HFFc6 (cell line): ENCODE results near the gene BORCS5. TPM values are rescaled to one million over a fixed set of nuclear protein-coding genes. Genes with fewer than 3 reads are reported as not detected.
A peak's percentile ranks its signal among the peaks of the same experiment; 100 is the strongest.
"Not testable (repeated sequence)": the region's sequence is repeated elsewhere in the genome, so short reads cannot be mapped to it uniquely, and the experiment has no call there.

Experiments used
- DNase-seq: peaks from one replicate; pipeline ENCODE4 v3.0.0-alpha.2; 2018
- H3K27ac Mint-ChIP-seq: 2 replicates; pipeline ENCODE4 v1.8.0; 2020; ENCODE audit warnings: mild to moderate bottlenecking, mixed read lengths
- H3K27me3 Mint-ChIP-seq: 2 replicates; pipeline ENCODE4 v1.8.0; 2021; ENCODE audit warnings: mild to moderate bottlenecking, moderate library complexity, mixed read lengths; ENCODE audit not compliant: insufficient read depth
- H3K36me3 Mint-ChIP-seq: 2 replicates; pipeline ENCODE4 v1.8.0; 2021; ENCODE audit warnings: low read depth, mixed read lengths
- H3K4me1 Mint-ChIP-seq: 2 replicates; pipeline ENCODE4 v1.8.0; 2020; ENCODE audit warnings: low read depth, mixed read lengths
- H3K4me3 Mint-ChIP-seq: 2 replicates; pipeline ENCODE4 v1.8.0; 2020; ENCODE audit warnings: mild to moderate bottlenecking, moderate library complexity, mixed read lengths
- H3K9me3 Mint-ChIP-seq: 2 replicates; pipeline ENCODE4 v1.8.0; 2020; ENCODE audit warnings: mild to moderate bottlenecking, mixed read lengths
- long read RNA-seq: library from polyadenylated mRNA; unstranded; transcript quantifications from one replicate; pipeline ENCODE4 v2.0.0, GENCODE V29; 2019
- total RNA-seq, 6 experiments: library from RNA; stranded (reverse); fragmentation: NEBNext Ultra II Directional; extraction: Animal tissue kit (Norgen Biotek cat#: 25700); gene quantifications; 2 replicates in 1 of 6; 3 replicates in 5 of 6; pipeline ENCODE4 v1.2.3, GENCODE V29; 2021
- TF ChIP-seq, protein P1 (sequence below): fragments of 200-600 bp; sonication (generic); IDR thresholded peaks from 2 replicates; pipeline ENCODE4 v1.5.0; 2021; ENCODE audit warnings: antibody characterized with exemption, mild to moderate bottlenecking

The BORCS5 gene
- total RNA-seq: 10 to 100 TPM in 4 of 6 experiments, 1 to 10 TPM in 2; 8.7 to 13.9 (median 10.6) TPM
- long read RNA-seq, full-length matches to known transcripts: 6 of 6 reads
- long read RNA-seq, partial matches to known transcripts: 0 of 6 reads
- long read RNA-seq, other reads (novel, unspliced or antisense): 0 of 6 reads

DNA sequence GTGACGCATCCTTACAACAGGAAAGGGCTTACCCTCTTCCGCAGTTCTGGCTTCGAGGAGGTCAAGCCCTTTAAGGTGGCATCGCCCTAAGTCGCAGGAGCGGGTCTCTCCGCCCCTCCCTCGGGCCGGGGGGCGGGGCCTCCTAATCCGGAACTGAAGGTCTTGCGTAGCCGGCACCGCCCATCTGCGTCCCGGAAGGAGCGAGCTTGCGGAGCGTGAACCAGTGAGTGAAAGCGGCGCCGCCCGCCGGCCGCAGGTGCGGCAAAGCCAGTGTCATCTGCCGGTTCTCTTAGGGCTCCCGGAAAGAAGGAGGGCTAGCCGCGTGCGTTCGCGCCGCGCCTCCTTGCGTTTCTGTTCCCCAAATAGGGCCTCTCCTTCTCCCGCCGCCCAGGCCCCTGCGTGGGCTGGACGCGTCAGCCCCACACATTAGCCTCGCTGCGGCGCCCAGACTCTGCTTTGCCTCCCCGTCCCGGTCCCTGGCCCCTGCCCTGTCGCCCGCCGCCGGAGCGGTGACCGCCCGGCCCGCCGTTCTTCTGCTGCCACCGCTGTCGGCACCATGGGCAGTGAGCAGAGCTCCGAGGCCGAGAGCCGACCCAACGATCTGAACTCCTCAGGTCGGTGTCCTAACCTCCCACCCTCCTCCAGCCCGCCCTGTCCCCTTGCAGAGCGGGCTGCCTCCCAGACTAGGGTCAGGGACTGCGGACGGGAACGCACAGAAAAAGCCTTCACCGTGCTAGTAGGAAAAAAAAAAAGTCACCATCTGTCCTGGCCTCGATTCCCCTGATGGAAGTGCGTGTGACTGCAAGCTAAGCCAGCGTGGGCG is at the start of gene BORCS5:
Gene BORCS5 (plus strand): TSS at position 183 of the 823 bp plus-strand sequence. CDS start 374 bp downstream, at position 557.
- Mint-ChIP-seq H3K27me3 (peaks cover 2% of the 10 kb centered on the region), H3K27ac (peak within 1 kb of the TSS; percentile 90), H3K4me1 (peaks cover 21% of the 10 kb centered on the region), H3K4me3 (peak within 1 kb of the TSS; percentile 91), H3K9me3 (no peaks in the 10 kb centered on the region), H3K36me3 (no peaks in the 10 kb centered on the region)
- TF ChIP-seq, protein P1, sequence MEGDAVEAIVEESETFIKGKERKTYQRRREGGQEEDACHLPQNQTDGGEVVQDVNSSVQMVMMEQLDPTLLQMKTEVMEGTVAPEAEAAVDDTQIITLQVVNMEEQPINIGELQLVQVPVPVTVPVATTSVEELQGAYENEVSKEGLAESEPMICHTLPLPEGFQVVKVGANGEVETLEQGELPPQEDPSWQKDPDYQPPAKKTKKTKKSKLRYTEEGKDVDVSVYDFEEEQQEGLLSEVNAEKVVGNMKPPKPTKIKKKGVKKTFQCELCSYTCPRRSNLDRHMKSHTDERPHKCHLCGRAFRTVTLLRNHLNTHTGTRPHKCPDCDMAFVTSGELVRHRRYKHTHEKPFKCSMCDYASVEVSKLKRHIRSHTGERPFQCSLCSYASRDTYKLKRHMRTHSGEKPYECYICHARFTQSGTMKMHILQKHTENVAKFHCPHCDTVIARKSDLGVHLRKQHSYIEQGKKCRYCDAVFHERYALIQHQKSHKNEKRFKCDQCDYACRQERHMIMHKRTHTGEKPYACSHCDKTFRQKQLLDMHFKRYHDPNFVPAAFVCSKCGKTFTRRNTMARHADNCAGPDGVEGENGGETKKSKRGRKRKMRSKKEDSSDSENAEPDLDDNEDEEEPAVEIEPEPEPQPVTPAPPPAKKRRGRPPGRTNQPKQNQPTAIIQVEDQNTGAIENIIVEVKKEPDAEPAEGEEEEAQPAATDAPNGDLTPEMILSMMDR: peak; percentile 44
- peak; percentile 82 for DNase-seq

DNA sequence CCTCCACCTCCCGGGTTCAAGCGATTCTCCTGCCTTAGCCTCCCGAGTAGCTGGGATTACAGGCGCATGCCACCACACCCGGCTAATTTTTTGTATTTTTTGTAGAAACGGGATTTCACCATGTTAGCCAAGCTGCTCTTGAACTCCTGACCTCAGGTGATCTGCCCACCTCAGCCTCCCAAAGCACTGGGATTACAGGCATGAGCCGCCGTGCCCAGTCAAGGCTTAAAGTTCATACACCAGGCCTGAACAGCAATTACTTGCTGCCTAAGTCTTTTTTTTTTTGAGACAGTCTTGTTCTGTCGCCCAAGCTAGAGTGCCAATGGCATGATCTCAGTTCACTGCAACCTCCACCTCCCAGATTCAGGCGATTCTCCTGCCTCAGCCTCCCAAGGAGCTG is 46.2 kb upstream of the BORCS5 start:
- not testable (repeated sequence) for H3K27ac Mint-ChIP-seq, H3K4me3 Mint-ChIP-seq, H3K36me3 Mint-ChIP-seq, H3K9me3 Mint-ChIP-seq, H3K27me3 Mint-ChIP-seq, H3K4me1 Mint-ChIP-seq, DNase-seq

DNA sequence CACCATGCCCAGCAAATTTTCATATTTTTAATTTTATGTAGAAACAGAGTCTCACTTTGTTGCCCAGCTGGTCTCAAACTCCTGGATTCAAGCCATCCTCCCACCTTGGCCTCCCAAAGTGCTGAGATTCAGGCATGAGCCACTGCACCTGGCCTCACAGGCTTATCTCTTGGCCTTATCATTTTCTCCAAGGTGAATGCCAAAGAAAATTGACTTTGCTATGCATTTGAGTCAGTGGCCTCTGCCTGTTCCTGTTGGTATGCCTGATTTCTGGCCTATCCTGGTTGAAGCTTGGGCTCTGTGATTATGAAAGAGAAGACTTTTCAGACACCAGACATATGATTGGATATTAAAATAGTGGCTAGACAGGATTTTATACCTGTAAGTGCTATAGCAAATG is 41.0 kb upstream of the BORCS5 start:
- no peaks in the 10 kb centered on the region for H3K36me3 Mint-ChIP-seq
- DNase-seq: no peak
- H3K9me3 Mint-ChIP-seq: no peaks in the 10 kb centered on the region
- TF ChIP-seq, protein P1: no peak
- H3K4me3 Mint-ChIP-seq: no peak overlapping the region
- no peak overlapping the region for H3K27ac Mint-ChIP-seq
- peaks cover 20% of the 10 kb centered on the region for H3K4me1 Mint-ChIP-seq
- 0 out of 2 replicates have a peak, but pooled peaks cover 2% of the 10 kb centered on the region for H3K27me3 Mint-ChIP-seq

DNA sequence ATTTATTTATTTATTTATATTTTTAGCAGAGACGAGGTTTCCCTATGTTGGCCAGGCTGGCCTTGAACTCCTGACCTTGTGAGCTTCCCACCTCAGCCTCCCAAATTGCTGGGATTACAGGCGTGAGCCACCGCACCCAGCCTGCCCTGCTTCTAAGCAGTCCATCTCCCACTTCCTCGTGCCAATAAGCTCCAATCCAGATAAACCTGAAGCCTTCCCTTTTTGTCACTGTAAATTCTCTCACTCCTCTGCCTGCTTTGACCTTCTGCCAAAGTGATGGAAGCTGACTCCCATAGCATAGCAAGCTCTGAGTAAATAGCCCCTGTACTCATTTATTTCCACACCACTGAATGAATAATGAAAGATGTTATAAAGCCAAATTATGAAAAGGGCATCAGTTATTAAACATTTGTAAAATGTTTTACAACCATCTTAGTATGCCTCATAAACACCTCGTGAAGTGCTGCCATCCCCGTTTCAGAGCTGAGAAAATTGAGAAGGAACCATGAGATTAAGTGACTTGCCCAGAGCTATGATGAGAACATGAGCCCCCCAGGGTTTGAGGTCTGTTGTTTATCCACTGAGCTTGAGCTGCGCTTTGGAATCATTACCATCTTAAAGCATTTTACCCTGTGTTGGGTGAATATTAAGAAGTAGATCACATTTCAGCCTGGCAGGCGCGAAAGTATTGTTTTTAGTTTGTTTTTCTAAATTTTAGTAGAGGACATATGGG is 37.3 kb upstream of the BORCS5 start:
- DNase-seq: no peak
- Mint-ChIP-seq H3K36me3 (no peaks in the 10 kb centered on the region), H3K4me3 (peak overlapping the region; percentile 67), H3K9me3 (no peaks in the 10 kb centered on the region), H3K4me1 (peaks cover 32% of the 10 kb centered on the region), H3K27ac (no peak overlapping the region; the same call in 1 of the 2 replicates), H3K27me3 (peaks cover 1% of the 10 kb centered on the region)
- TF ChIP-seq, protein P1: no peak

DNA sequence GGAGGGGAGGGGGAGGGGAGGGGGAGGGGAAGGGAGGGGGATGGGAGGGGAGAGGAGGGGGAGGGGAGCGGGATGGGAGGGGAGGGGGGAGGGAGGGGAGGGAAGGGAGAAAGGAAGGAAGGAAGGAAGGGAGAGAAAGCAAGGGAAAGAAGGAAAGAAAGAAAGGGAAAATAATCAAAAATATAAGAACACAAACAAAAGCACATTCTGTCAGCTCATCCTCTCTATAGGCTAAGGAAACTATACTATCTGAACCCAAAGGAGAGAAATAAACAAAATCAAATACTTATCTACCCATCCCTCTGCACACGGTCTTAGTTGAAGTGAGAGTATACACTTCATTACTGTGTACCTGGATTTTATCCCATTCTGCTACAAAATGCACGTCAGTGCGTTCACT is 33.8 kb upstream of the BORCS5 start:
- peaks cover 39% of the 10 kb centered on the region for H3K4me1 Mint-ChIP-seq
- H3K9me3 Mint-ChIP-seq: no peaks in the 10 kb centered on the region
- no peak overlapping the region for H3K4me3 Mint-ChIP-seq
- no peaks in the 10 kb centered on the region for H3K36me3 Mint-ChIP-seq
- TF ChIP-seq, protein P1: no peak
- no peak overlapping the region for H3K27ac Mint-ChIP-seq
- H3K27me3 Mint-ChIP-seq: peaks cover 1% of the 10 kb centered on the region
- DNase-seq: no peak
